ENCODE data around the gene SNTA1.

- TF ChIP-seq CCAR2 (optimal IDR thresholded peaks at IDR 0.05; ENCODE audit: low read depth, low read length): no peak
- TF ChIP-seq CTCF (CRISPR knock-in tag; IDR thresholded peaks at IDR 0.05): no peak
- no peak for TF ChIP-seq JUN (CRISPR knock-in tag; IDR thresholded peaks at IDR 0.05)
- TF ChIP-seq FOSL1 (CRISPR knock-in tag; IDR thresholded peaks at IDR 0.05; ENCODE audit: borderline replicate concordance): no peak
- TF ChIP-seq BCLAF1 (IDR thresholded peaks at IDR 0.05): no peak
- TF ChIP-seq ARID4A (CRISPR knock-in tag; IDR thresholded peaks at IDR 0.05; ENCODE audit: borderline replicate concordance): no peak
- TF ChIP-seq DBP (CRISPR knock-in tag; IDR thresholded peaks at IDR 0.05; ENCODE audit: not compliant biosample characterization): no peak
- TF ChIP-seq JARID2 (CRISPR knock-in tag; IDR thresholded peaks at IDR 0.05; ENCODE audit: insufficient replicate concordance): no peak
- no peak for TF ChIP-seq ZNF276 (CRISPR knock-in tag; IDR thresholded peaks at IDR 0.05; ENCODE audit: low read depth)
- no peak for TF ChIP-seq TAF1 (CRISPR knock-in tag; IDR thresholded peaks at IDR 0.05)
These were observed 51.7 kb downstream of the SNTA1 start for GRCh38 chr20:33391722-33392415.
